CD4-positive, alpha-beta T cell treated with Interferon alpha-2 for 1 hour (primary cell): ENCODE measurements around the gene EDDM13.
A peak's percentile ranks its signal among the peaks of the same experiment; 100 is the strongest.
"Not testable (repeated sequence)": the region's sequence is repeated elsewhere in the genome, so short reads cannot be mapped to it uniquely, and the experiment has no call there.

Experiments
- DNase-seq, 2 donors: peaks; one replicate each; pipeline ENCODE4 v3.0.0-alpha.2; 2020 to 2022

Gene EDDM13, protein sequence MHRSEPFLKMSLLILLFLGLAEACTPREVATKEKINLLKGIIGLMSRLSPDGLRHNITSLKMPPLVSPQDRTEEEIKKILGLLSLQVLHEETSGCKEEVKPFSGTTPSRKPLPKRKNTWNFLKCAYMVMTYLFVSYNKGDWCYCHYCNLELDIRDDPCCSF

DNA sequence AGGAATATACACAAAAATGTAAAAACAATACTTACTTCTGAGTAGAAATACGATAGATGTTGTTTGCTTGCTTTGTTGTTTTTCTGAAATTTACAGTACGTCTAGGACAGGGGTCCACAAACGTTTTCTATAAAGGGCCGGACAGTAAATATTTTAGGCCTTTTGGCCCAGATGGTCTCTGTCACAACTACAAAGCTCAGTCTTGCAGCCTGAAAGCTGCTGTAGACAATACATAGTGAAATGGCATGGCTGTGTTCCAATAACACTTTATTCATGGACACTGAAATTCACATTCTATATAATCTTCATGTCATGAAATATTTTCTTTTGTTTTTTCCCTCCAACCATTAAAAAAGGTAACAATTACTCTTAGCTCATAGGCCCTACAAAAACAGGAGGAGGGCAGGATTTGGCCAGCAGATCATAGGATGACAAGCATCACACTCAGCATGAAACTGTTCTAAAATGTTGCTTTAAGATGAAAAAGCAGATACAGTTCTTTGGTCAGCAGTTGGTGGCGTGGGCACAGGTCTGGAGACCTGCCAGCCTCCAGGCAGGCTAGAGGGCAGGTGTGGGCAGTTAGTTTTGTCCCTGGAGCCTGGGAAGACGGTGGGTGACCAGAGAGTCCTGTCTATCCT is at the start of gene EDDM13:
Gene EDDM13 (plus strand): TSS at position 588 of the 638 bp plus-strand sequence. CDS start 87 bp downstream, outside the sequence.
- DNase-seq: no peak

DNA sequence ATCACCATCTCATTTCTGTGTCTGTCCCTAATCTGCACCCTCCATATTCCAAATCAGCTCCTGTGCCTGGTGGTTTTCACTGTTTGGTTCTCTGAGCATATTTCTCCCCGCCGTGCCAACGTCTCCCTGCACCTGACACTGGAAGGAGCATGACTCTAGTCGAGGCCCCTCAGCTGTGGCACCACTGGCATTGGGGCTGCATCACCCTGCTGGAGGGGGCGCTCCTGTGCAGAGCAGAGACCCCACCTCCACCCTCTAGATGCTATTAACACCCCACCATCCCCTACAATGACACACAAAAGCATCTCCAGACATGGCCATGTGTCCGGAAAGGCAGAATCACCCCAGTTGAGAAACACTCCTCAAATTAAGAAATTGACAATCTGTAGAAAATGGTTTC is 49.6 kb upstream of the EDDM13 start:
- DNase-seq: no peak

DNA sequence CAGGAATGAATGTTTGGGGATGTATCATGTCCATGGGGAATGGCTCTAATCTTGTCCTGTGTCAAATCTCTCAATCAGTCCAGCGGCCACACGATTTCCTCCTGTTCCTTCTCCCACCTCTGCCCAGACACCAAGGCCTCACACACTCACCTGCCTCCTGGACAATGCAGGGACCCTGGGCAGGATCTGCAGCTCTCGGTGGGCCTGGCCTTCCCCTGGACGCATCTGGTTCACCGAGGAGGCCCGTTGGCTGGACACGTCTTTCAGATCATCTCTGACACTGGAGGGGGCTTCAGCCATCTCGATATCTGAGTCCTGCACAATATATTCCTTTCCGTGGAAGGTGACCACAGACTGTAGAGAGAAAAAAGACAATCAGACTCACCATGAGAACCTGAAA is 49.1 kb upstream of the EDDM13 start:
- DNase-seq: no peak

DNA sequence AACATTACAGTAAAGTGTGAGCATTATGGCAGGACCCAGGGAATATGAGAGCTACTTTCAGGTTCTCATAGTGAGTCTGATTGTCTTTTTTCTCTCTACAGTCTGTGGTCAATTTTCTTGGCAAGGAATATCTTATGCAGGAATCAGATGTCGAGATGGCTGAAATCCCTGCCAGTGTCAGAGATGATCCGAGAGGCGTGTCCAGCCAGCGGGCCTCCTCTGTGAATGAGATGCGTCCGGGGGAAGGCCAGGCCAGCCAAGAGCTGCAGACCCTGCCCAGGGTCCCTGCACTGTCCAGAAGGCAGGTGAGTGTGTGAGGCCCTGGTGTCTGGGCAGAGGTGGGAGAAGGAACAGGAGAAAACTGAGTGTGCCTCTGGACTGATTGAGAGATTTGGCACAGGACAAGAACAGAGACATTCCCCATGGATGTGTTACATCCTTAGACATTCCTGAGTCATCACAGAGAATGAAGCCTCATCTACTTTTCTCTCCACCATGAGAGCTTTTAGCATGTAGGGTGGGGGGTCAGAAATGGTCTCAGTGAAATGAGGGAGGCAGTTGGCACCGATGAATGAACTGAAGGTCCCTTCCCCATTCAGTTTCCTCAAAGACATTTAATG is 27.3 kb upstream of the EDDM13 start:
- no peak for DNase-seq

- not testable (repeated sequence) for DNase-seq
Observed at GRCh38 chr19:56245764-56246163, 26.8 kb upstream of the EDDM13 start.

DNA sequence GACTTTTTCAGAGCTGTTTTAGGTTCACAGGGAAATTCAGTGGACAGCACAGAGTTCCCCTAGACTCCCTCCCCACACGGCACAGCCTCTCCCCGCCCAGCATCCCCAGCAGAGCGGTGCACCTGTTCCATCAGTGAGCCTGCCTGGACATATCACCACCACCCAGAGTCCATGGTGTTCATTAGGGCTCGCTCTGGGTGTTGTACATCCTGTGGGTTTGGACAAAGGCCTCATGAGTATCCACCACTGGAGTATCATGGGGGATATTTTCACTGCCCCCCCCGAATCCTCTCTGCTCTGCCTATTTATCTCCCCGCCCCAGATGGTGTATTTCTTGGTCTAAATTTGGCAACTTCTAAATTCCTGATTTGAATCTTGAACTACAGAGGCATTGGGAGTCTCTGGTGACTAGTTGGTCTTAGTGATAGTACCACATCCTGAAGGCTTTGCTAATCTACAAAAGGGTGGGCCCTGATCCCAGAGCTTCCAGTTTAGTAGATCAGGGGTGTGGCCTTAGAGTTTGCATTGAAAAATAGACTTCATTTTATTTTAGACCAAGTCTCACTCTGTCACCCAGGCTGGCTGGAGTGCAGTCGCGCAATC is 23.7 kb upstream of the EDDM13 start:
- DNase-seq: not testable (repeated sequence)

DNA sequence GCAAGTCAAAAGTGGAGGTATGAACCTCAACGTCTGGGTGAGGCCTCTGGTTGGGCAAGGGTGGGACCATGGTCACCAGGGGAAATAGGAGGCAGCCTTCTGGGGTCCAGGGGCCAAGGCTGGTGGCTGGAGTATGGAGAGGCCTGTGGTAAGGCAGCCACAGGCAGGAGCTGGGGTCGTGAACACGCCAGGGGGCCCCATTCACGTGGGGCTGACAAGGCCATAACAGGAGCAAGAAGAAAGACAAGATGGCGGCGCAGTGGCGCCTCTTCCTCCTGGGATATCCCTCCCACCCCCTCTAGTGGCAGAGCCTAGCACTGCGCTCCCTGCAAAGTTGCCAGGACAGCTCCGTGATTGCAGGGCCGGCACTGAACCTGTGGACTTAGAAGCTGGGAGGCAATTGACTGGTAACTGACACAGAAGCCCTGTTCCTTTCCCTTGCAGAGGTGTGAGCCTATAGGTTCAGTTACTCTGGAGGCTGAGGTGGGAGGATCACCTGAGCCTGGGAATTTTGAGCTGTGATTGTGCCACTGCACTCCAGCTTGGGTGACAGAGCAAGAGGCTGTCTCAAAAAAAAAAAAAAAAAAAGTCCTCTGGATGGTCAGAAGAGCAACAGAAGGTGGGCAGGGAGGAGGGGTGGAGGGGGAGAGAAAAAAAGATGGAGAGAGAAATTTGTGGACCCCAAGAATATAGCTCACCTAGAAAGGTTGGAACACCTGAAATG is 19.7 kb upstream of the EDDM13 start:
- DNase-seq: peak; percentile 69 to 72

DNA sequence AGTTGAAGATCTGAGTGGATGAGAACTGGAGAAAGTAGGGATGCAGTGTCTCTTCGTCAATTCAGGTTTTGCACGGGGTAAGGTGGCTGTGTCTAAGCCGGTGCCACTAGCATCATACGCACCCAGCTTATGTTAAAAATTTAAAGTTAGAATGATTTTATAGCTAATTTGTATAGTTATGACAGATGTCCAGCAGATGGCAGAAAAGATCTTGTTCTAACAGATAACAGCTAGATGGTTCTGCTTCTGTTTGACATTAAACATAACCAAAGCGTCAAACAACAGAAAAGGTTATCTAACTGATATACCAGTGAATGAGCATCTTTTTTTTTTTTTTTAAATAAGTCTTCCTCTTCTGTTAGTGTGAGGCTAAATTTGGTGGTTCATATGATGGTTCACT is 18.8 kb upstream of the EDDM13 start:
- peak in 1 of 2 donors; percentile 58 for DNase-seq

DNA sequence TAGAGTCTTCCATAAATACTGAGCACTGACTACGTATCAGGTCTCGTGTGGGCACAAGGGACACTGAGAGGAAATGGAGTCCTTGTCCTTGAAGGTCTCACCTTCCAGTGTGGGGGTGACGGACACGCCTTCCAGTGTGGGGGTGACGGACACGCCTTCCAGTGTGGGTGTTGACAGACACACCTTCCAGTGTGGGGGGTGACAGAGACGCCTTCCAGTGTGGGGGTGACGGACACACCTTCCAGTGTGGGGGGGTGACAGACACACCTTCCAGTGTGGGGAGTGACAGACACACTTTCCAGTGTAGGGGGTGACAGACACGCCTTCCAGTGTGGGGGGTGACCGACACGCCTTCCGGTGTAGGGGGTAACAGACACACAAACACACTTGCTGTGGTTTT is 14.3 kb upstream of the EDDM13 start:
- no peak for DNase-seq

DNA sequence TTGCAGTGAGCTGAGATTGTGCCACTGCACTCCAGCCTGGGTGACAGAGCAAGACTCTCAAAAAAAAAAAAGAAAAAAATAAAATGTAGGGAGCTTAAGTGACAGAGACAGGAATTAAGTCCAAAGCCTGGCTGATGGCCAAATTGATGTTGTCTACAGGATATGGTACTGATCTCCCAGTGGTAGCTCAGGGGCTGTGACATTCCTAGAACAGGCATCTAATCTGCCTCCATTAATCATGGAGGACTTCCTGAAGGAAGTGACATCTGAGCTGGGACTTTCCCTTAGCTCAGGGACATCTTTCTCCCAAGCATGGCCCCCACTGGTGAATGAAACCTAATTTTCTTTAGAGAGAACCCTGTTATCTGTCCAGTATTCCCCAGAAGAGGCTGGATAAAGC is 11.4 kb upstream of the EDDM13 start:
- DNase-seq: no peak

DNA sequence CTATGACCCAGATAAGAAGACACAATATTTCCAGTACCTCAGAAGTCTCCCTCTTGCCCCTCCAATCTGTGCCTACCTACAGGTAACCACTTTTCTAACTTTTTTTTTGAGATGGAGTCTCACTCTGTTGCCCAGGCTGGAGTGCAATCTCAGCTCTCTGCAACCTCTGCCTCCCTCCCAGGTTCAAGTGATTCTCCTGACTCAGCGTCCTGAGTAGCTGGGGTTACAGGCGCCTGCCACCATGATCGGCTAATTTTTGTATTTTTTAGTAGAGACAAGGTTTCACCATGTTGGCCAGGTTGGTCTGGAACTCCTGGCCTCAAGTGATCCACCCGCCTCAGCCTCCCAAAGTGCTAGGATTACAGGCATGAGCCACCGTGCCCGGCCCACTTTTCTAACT is 10.6 kb upstream of the EDDM13 start:
- not testable (repeated sequence) for DNase-seq

GRCh38 chr19:56263319-56263718 is 9.2 kb upstream of the EDDM13 start:
- DNase-seq: no peak

DNA sequence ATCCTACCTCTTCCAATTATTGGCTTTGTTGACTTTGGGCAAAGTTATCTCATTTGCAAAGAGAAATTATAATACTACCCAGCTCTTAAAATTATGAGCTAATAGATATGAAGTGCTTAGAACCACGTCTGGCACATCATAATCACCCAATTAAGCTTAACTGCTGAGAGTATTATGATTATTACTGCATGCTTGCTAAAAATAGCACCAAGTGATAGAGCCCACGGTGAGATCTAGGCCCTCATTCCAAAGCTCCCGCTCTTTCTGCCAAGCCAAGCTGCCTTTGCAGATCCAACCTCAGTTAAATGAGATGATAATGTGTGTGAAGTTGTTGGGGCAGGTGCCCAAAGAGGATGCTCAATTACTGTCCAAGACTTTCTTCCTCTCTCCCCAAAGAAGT is 6.5 kb upstream of the EDDM13 start:
- DNase-seq: no peak

DNA sequence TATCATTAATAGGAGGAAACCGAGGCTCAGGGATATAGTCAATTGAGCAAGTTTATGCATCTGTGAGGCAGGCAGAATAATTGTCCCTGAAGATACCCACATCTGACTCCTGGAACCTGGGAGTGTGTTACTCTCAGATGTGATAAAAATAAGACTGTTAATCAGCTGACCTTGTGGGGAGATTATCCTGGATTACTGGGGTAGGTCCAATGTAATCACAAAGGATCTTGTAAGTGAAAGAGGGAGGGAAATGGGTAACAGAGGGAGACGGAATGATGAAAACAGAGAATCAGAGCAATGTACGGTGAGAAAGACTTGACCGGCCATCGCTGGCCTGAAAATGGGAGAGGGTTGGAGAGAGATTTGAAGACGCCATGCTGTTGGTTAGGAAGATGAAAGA is 3.2 kb upstream of the EDDM13 start:
- DNase-seq: no peak

DNA sequence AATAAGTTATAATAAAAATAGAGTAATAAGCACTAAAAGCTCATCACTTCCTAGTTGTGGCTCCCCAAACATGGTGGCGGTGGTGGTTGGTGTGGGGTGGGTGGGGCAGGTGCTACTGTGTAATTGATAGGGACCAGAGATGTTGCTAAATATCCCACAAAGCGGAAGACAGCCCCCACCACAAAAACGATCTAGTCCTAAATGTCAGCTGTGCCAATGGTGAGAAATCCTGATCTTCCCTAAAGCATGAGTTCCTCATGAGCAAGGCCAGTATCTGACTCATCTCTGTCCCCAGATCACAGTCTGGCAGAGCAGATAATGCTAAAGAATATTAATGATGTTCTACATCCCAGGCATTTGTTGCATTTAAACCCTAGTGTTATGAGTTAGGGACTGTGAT is 1.9 kb upstream of the EDDM13 start:
- peak; percentile 18 to 50 for DNase-seq

DNA sequence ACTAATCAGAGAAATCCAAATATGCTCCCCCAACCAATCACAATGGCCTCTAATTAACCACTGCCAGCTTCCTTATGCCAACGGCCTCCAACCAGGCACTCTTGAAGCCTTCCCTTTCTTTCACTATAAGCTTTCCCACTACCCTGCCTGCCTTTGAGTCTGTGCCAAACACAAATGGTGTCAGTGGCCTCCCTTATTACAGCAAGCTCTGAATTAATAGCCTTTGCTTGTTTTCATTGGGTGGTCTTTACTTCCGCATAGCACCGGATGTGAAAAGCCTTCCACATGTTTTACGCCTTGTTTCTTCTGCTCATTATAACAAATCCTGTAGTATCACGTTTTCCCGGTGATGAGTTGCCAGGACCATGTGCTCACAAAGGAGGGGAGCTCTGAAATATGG is 1.4 kb upstream of the EDDM13 start:
- DNase-seq: no peak

DNA sequence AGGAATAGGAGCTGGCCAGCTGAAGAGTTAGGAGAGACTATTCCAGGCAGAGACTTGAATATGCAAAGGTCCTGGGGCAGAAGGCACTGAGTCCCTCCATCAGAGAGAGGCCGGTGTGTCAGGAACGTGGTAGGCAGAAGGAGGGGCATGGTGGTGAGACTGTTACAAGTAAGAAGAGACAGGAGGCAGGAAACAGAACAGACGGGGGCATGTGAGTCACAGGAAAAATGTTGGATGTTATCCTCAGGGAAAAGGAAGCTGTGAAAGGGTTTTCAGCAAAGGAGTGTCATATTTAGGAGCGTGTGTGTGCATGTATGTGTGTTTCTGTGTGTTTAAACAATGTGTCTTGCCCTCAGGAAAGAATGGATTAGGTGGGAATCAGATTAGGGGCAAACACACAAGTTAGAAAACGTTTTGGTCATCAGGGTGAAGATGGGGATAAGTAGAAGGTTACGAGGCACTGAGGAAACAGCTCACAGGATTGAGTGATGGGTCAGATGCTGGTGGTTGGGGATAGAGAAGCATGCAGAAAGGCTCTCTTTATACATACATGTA is 1.1 kb downstream of the EDDM13 start:
- no peak for DNase-seq

GRCh38 chr19:56282809-56283208 is 10.3 kb downstream of the EDDM13 start:
- no peak for DNase-seq

DNA sequence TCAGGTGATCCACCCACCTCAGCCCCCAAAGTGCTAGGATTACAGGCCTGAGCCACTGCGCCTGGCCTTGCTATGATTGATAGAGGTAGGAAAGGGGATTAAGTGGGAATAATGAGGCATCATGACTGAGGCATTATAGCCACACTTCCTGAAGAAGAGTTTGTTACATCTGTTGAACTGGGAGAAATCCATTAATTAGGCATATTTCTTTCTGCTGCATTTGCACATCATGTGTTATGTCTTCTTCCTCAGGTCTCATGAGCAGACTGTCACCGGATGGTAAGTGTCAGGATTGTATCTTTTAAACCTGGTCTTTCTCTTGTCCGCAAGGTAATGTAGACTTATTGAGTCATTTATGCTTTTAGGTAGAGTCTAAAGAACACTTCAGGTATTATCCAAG is 12.2 kb downstream of the EDDM13 start:
- DNase-seq: no peak

GRCh38 chr19:56290104-56290503 is 17.6 kb downstream of the EDDM13 start:
- DNase-seq: no peak

DNA sequence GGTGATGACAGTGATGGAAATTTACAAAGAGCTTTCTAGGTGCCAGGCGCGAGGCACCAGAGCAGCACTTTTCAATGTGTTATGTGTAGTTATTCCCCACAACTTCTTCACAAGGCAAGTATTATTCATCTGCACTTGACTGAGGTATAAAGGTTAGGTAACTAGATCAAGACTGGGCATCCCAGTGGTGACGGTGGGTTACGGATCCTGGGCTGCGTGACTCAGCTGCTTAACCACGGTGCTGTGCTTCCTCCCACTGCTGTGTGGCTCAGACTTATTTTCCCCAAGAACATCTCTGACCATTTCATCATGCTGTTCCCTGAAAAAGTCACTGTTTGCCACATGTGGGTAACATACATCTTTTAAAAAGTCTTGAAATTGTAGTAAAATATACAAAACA is 19.3 kb downstream of the EDDM13 start:
- no peak for DNase-seq

DNA sequence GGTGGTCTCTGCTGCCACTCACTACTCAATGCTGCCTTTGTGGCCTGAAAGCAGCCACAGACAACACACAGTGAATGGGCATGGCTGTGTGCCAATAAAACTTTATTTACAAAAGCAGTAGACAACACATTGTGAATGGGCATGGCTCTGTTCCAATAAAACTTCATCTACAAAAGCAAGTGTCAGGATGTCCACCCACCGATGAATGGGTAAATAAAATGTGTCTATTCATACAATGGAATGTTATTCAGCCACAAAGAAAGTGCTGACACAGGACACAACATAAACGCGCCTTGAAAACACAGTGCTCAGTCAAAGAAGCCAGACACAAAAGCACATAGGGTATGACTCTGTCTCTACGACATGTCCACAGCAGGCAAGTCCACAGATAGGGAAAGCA is 22.0 kb downstream of the EDDM13 start:
- DNase-seq: no peak
